ENCODE data around the gene RXRA.

Gene RXRA

GRCh38 chr9:134427153-134427782 is 101.0 kb downstream of the RXRA start:
- no peaks in the 10 kb centered on the region for H3K4me1 ChIP-seq (ENCODE audit: insufficient read depth, low read length)
- peaks cover 3% of the 10 kb centered on the region; the same call in 1 of the 2 replicates for H4K20me1 ChIP-seq (ENCODE audit: insufficient read depth, low read length)
- DNase-seq (no peak), ATAC-seq (ENCODE audit: insufficient read depth, low read depth) (no peak)
- no peaks in the 10 kb centered on the region for H3K9me3 ChIP-seq (ENCODE audit: insufficient read depth, low read length, severe bottlenecking)
- H3K36me3 ChIP-seq (ENCODE audit: insufficient read depth, low read length): no peaks in the 10 kb centered on the region; the same call in 1 of the 2 replicates
- TF ChIP-seq CTCF (IDR thresholded peaks at IDR 0.05; ENCODE audit: borderline replicate concordance, extremely low read depth, low read length, poor library complexity, severe bottlenecking) (no peak), EZH2 (IDR thresholded peaks at IDR 0.05; ENCODE audit: borderline replicate concordance, low read depth, low read length, severe bottlenecking) (no peak)
- no peak overlapping the region for H3K4me2 ChIP-seq (ENCODE audit: insufficient read depth, low read length)
- H3K9ac ChIP-seq (ENCODE audit: low read depth, low read length): no peak overlapping the region
- H3K4me3 ChIP-seq (ENCODE audit: low read depth in 1 of 2, low read length in 2 of 2): no peak overlapping the region
- H3K27me3 ChIP-seq (ENCODE audit: insufficient read depth, low read length, poor library complexity): no peaks in the 10 kb centered on the region
- H2AFZ ChIP-seq (ENCODE audit: low read depth, low read length): no peak overlapping the region
- no peak overlapping the region for H3K27ac ChIP-seq (ENCODE audit: low read length)
- no peaks in the 10 kb centered on the region for H3K79me2 ChIP-seq (ENCODE audit: insufficient read depth, low read length)

GRCh38 chr9:134428559-134428958 is 102.3 kb downstream of the RXRA start:
- H3K27me3 ChIP-seq (ENCODE audit: insufficient read depth, low read length, poor library complexity): no peaks in the 10 kb centered on the region
- peaks cover 3% of the 10 kb centered on the region; the same call in 1 of the 2 replicates for H4K20me1 ChIP-seq (ENCODE audit: insufficient read depth, low read length)
- H3K9me3 ChIP-seq (ENCODE audit: insufficient read depth, low read length, severe bottlenecking): no peaks in the 10 kb centered on the region
- no peak overlapping the region for H3K27ac ChIP-seq (ENCODE audit: low read length)
- no peak for TF ChIP-seq CTCF (IDR thresholded peaks at IDR 0.05; ENCODE audit: borderline replicate concordance, extremely low read depth, low read length, poor library complexity, severe bottlenecking)
- no peaks in the 10 kb centered on the region for H3K79me2 ChIP-seq (ENCODE audit: insufficient read depth, low read length)
- no peak overlapping the region for H2AFZ ChIP-seq (ENCODE audit: low read depth, low read length)
- H3K36me3 ChIP-seq (ENCODE audit: insufficient read depth, low read length): no peaks in the 10 kb centered on the region; the same call in 1 of the 2 replicates
- H3K4me2 ChIP-seq (ENCODE audit: insufficient read depth, low read length): no peak overlapping the region
- no peak overlapping the region for H3K9ac ChIP-seq (ENCODE audit: low read depth, low read length)
- DNase-seq: no peak
- no peaks in the 10 kb centered on the region for H3K4me1 ChIP-seq (ENCODE audit: insufficient read depth, low read length)
- ATAC-seq (ENCODE audit: insufficient read depth, low read depth): no peak
- H3K4me3 ChIP-seq (ENCODE audit: low read depth in 1 of 2, low read length in 2 of 2): no peak overlapping the region

GRCh38 chr9:134429007-134429406 is 102.8 kb downstream of the RXRA start:
- no peaks in the 10 kb centered on the region for H3K79me2 ChIP-seq (ENCODE audit: insufficient read depth, low read length)
- H3K9me3 ChIP-seq (ENCODE audit: insufficient read depth, low read length, severe bottlenecking): no peaks in the 10 kb centered on the region
- ATAC-seq (ENCODE audit: insufficient read depth, low read depth): no peak
- TF ChIP-seq EZH2 (IDR thresholded peaks at IDR 0.05; ENCODE audit: borderline replicate concordance, low read depth, low read length, severe bottlenecking) (no peak), CTCF (IDR thresholded peaks at IDR 0.05; ENCODE audit: borderline replicate concordance, extremely low read depth, low read length, poor library complexity, severe bottlenecking) (no peak)
- no peak overlapping the region for H3K27ac ChIP-seq (ENCODE audit: low read length)
- peaks cover 3% of the 10 kb centered on the region; the same call in 1 of the 2 replicates for H4K20me1 ChIP-seq (ENCODE audit: insufficient read depth, low read length)
- no peak overlapping the region for H3K4me2 ChIP-seq (ENCODE audit: insufficient read depth, low read length)
- DNase-seq: no peak
- H3K4me1 ChIP-seq (ENCODE audit: insufficient read depth, low read length): no peaks in the 10 kb centered on the region
- H3K27me3 ChIP-seq (ENCODE audit: insufficient read depth, low read length, poor library complexity): no peaks in the 10 kb centered on the region
- no peaks in the 10 kb centered on the region; the same call in 1 of the 2 replicates for H3K36me3 ChIP-seq (ENCODE audit: insufficient read depth, low read length)
- no peak overlapping the region for H3K4me3 ChIP-seq (ENCODE audit: low read depth in 1 of 2, low read length in 2 of 2)
- H3K9ac ChIP-seq (ENCODE audit: low read depth, low read length): no peak overlapping the region
- no peak overlapping the region for H2AFZ ChIP-seq (ENCODE audit: low read depth, low read length)
